Measurements from ENCODE around the gene LRPPRC.

Gene LRPPRC

DNA sequence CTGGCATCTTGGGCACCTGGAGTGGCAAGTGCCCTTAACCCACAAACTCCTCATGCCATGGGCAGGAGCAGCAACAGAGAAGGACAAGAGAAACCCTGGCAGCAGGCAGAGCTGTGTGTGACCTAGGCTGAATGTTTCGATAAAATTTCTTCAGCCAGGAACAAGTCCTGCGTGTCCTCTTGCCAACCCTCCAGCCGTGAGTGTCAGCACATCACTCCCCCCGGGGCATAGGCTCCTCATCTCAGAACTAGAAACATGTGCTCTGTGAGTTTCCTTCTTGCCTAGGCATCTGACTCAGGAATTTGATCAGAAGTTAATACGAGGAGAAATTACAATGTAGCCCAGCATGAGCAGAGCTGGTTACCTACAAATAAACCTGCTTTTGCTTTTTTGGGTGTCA lies 154.8 kb downstream of the LRPPRC start:
- DNase-seq (ENCODE audit: insufficient read length, low spot score) (no peak), FAIRE-seq (no peak)
- TF ChIP-seq, protein P1, sequence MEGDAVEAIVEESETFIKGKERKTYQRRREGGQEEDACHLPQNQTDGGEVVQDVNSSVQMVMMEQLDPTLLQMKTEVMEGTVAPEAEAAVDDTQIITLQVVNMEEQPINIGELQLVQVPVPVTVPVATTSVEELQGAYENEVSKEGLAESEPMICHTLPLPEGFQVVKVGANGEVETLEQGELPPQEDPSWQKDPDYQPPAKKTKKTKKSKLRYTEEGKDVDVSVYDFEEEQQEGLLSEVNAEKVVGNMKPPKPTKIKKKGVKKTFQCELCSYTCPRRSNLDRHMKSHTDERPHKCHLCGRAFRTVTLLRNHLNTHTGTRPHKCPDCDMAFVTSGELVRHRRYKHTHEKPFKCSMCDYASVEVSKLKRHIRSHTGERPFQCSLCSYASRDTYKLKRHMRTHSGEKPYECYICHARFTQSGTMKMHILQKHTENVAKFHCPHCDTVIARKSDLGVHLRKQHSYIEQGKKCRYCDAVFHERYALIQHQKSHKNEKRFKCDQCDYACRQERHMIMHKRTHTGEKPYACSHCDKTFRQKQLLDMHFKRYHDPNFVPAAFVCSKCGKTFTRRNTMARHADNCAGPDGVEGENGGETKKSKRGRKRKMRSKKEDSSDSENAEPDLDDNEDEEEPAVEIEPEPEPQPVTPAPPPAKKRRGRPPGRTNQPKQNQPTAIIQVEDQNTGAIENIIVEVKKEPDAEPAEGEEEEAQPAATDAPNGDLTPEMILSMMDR (IDR thresholded peaks at IDR 0.05; ENCODE audit: insufficient read depth, missing control alignments) = no peak

DNA sequence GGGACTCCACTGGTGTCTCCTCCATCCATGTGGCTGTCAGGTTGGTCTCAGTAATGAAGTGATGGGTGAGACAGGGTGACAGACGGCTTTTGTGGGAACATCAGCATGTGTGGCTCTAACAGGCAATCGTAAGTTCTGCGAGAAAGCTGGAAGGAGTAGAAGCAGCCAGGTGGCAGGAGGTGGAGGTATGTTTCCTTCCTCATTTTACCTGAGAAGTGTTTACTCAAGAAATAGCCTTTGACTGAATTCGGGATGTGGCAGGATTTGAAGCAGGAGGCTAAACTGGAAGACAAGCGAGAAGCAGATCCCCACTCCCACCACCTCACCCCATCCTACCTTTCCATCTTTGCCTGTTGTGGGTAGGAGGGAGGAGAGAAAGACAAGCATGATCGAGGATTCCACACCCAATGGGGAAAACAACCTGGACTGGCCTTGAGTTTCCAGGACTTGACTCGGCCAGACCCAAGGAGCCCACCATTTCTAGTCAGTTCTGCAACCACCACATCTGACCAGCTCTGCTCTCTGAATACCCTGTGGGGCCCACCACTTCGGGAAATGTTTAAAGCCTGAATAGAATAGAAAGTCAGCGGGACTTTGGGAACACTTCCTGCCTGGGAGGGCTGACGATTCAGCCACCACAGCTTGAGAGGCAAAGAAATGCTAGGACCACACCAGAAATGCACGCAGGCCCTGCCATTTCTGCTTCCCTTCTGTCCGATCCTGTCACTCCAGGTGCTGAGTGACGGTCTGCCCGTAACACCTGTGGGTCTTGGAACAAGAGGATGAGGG lies 155.8 kb downstream of the LRPPRC start:
- DNase-seq (ENCODE audit: insufficient read length, low spot score) (no peak), FAIRE-seq (no peak)
- TF ChIP-seq, protein P1 (IDR thresholded peaks at IDR 0.05; ENCODE audit: insufficient read depth, missing control alignments) = no peak

DNA sequence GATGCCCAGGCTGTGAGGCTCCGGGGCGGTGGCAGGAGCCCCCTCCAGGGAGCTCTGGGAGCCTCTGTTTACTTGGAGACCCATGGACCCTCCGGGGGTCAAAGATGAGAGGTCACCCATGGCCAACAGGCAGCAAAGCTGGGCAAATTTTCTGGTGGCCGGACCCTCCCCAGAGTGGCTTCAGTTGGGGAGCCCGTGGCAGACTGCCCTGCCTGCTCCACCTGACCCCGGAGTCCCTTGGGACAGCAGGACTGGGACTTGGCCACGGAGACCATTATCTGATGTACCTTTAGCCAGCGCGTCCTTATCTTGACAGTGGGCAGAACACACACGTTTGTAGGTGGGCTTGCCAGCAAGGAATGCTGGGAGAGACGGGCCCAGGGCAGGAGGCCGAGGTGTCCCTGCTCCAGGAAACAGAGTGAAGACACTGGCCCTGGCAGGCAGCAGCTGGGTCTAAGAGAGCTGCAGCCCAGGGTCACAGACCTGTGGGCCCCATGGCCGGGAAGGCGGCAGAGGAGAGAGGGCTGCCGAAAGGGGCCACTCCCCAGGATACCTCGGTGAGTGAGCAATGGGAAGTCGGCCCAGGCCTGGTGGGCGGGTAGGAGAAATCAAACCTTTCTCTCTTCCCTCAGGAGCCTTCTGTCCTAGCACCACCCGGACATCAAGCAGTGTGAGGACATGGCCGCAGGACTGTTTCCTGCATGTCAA lies 157.1 kb downstream of the LRPPRC start, which contains the start of the genes ABCG5 and ABCG8:
TSS of gene ABCG5 (minus strand) at position 280 of the 708 bp plus-strand sequence. CDS start at position 120, 160 bp downstream.
TSS of gene ABCG8 (plus strand) at position 412 of the 708 bp plus-strand sequence. CDS start at position 495, 83 bp downstream.
- TF ChIP-seq, protein P1 (IDR thresholded peaks at IDR 0.05; ENCODE audit: insufficient read depth, missing control alignments) = no peak
- FAIRE-seq = no peak
- DNase-seq (ENCODE audit: insufficient read length, low spot score) = no peak

DNA sequence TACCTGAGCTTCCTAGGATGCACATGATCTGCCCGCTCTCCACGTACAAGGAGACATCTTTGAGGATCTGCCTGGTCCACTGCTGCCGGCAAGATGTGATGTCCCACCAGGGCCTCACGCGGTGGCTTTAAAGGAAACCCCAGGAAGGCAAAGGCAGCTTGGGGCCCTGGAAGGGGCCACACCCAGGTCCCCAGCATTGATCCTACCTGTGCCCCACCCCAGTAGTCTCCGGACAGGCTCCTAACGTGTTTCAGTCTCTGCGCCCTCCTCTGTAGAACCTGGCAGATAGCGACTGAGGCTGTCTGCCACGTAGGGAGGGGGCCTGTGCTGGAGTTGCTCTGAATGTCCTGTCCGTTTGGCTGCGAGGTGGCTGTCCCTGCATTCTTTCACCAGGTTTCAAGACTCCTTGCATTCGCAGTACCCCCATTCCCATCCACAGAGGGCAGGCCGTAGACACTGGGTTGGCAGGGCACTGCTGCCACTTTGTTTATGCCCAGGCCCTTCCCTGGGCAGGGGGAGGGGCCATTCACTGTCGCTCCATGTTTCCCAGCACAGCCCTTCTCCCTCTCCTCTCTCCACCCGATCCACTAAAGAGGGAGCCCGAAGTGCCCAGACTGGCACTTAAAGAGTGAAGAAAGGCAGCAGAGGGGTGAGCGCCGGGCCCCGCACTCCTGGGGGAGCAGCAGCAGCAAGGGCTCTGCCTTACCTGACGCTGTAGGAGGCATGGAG lies 157.8 kb downstream of the LRPPRC start:
- FAIRE-seq (no peak), DNase-seq (ENCODE audit: insufficient read length, low spot score) (no peak)
- TF ChIP-seq, protein P1 (IDR thresholded peaks at IDR 0.05; ENCODE audit: insufficient read depth, missing control alignments) = no peak

DNA sequence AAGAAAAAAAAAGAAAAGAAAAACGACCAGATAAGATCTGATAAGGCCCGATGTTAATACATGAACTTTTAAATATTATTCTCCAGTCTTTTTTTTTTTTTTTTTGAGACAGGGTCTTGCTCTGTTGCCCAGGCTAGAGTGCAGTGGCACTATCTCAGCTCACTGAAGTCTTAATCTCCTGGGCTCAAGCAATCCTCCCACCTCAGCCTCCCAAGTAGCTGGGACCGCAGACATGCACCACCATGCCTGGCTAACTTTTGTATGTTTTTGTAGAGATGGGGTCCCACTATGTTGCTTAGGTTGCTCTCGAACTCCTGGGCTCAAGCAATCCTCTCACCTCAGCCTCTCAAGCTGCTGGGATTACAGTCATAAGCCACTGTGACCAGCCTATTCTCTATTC lies 158.8 kb downstream of the LRPPRC start:
- DNase-seq (ENCODE audit: insufficient read length, low spot score) (no peak), FAIRE-seq (no peak)
- TF ChIP-seq, protein P1 (IDR thresholded peaks at IDR 0.05; ENCODE audit: insufficient read depth, missing control alignments) = no peak

Measured in D721Med (cell line).